ENCODE results near the gene SH2D4B.

DNA sequence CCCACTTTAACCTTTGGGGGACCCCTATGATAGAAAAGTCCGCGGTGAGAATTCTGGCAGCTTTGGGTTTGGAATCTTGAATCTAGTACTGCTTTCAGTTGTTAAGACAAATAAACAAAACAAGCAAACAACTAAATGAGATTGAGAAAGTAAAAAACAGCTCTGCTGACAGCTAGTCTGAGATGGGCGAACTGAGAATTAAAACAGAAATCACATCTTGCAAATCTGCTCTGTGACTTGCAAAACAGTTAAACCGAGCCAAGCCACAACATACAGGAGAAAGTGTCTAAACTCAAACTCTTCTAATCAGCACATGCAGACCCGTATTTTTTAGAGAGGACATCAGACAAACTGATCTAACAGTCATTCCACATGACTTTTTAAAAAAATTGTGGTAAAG lies 110.4 kb downstream of the SH2D4B start:
- TF ChIP-seq, protein P1, sequence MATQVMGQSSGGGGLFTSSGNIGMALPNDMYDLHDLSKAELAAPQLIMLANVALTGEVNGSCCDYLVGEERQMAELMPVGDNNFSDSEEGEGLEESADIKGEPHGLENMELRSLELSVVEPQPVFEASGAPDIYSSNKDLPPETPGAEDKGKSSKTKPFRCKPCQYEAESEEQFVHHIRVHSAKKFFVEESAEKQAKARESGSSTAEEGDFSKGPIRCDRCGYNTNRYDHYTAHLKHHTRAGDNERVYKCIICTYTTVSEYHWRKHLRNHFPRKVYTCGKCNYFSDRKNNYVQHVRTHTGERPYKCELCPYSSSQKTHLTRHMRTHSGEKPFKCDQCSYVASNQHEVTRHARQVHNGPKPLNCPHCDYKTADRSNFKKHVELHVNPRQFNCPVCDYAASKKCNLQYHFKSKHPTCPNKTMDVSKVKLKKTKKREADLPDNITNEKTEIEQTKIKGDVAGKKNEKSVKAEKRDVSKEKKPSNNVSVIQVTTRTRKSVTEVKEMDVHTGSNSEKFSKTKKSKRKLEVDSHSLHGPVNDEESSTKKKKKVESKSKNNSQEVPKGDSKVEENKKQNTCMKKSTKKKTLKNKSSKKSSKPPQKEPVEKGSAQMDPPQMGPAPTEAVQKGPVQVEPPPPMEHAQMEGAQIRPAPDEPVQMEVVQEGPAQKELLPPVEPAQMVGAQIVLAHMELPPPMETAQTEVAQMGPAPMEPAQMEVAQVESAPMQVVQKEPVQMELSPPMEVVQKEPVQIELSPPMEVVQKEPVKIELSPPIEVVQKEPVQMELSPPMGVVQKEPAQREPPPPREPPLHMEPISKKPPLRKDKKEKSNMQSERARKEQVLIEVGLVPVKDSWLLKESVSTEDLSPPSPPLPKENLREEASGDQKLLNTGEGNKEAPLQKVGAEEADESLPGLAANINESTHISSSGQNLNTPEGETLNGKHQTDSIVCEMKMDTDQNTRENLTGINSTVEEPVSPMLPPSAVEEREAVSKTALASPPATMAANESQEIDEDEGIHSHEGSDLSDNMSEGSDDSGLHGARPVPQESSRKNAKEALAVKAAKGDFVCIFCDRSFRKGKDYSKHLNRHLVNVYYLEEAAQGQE (IDR thresholded peaks at IDR 0.05; ENCODE audit: insufficient replicate concordance, low read depth) = no peak
- TF ChIP-seq, protein P2, sequence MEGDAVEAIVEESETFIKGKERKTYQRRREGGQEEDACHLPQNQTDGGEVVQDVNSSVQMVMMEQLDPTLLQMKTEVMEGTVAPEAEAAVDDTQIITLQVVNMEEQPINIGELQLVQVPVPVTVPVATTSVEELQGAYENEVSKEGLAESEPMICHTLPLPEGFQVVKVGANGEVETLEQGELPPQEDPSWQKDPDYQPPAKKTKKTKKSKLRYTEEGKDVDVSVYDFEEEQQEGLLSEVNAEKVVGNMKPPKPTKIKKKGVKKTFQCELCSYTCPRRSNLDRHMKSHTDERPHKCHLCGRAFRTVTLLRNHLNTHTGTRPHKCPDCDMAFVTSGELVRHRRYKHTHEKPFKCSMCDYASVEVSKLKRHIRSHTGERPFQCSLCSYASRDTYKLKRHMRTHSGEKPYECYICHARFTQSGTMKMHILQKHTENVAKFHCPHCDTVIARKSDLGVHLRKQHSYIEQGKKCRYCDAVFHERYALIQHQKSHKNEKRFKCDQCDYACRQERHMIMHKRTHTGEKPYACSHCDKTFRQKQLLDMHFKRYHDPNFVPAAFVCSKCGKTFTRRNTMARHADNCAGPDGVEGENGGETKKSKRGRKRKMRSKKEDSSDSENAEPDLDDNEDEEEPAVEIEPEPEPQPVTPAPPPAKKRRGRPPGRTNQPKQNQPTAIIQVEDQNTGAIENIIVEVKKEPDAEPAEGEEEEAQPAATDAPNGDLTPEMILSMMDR (IDR thresholded peaks at IDR 0.05; ENCODE audit: insufficient read depth, low read length) = no peak
- TF ChIP-seq GABPA (IDR thresholded peaks at IDR 0.05; ENCODE audit: low read depth) = no peak
- no peak for TF ChIP-seq POLR2AphosphoS5 (IDR thresholded peaks at IDR 0.05; ENCODE audit: low read depth)
- TF ChIP-seq SPI1 (IDR thresholded peaks at IDR 0.05; ENCODE audit: borderline replicate concordance, low read depth) = no peak

Measured in HL-60 (cell line).